MM.1S (cell line): ENCODE measurements around the gene PARD3.

Experiments used
- DNase-seq: peaks from one replicate; pipeline ENCODE4 v3.0.0-alpha.2; 2015
- H2AFZ ChIP-seq: fragments of 300-600 bp; sonication (generic); 2 replicates; pipeline ENCODE4 v1.6.0; 2016; ENCODE audit warnings: antibody characterized with exemption, low read length
- H3F3A ChIP-seq: fragments of 300-600 bp; sonication (generic); 2 replicates; pipeline ENCODE4 v1.6.1; 2016; ENCODE audit warnings: mild to moderate bottlenecking, antibody characterized with exemption, low read length, moderate library complexity, mixed read lengths; ENCODE audit not compliant: insufficient read depth
- H3K27ac ChIP-seq: fragments of 300-600 bp; sonication (generic); 2 replicates; pipeline ENCODE4 v1.5.1; 2016; ENCODE audit warnings: mild to moderate bottlenecking, low read length
- H3K27me3 ChIP-seq: fragments of 300-600 bp; sonication (generic); replicated peaks from 2 replicates; pipeline ENCODE4 v1.6.0; 2016; ENCODE audit warnings: low read length; ENCODE audit not compliant: insufficient read depth
- H3K36me3 ChIP-seq: fragments of 300-600 bp; sonication (generic); replicated peaks from 2 replicates; pipeline ENCODE4 v1.6.1; 2016; ENCODE audit warnings: mild to moderate bottlenecking, low read length, mixed read lengths; ENCODE audit not compliant: insufficient read depth
- H3K4me1 ChIP-seq: fragments of 300-600 bp; sonication (generic); 2 replicates; pipeline ENCODE4 v1.6.1; 2016; ENCODE audit warnings: low read length, mixed read lengths
- H3K4me2 ChIP-seq: fragments of 300-600 bp; sonication (generic); 2 replicates; pipeline ENCODE4 v1.6.0; 2016; ENCODE audit warnings: low read depth, low read length
- H3K4me3 ChIP-seq: fragments of 300-600 bp; sonication (generic); 2 replicates; pipeline ENCODE4 v1.5.1; 2016; ENCODE audit warnings: low read length, mixed read lengths
- H3K79me2 ChIP-seq: fragments of 300-600 bp; sonication (generic); 2 replicates; pipeline ENCODE4 v1.6.1; 2016; ENCODE audit warnings: mixed run types, low read length, mixed read lengths
- H3K9ac ChIP-seq: fragments of 300-600 bp; sonication (generic); 2 replicates; pipeline ENCODE4 v1.6.1; 2016; ENCODE audit warnings: low read length, mixed read lengths
- H3K9me2 ChIP-seq: fragments of 300-600 bp; sonication (generic); replicated peaks from 2 replicates; pipeline ENCODE4 v1.6.1; 2016; ENCODE audit warnings: mild to moderate bottlenecking, low read length, mixed read lengths; ENCODE audit not compliant: insufficient read depth
- H3K9me3 ChIP-seq: fragments of 300-600 bp; sonication (generic); replicated peaks from 2 replicates; pipeline ENCODE4 v1.6.1; 2016; ENCODE audit warnings: mild to moderate bottlenecking, low read length, mixed read lengths; ENCODE audit not compliant: insufficient read depth
- H4K20me1 ChIP-seq: fragments of 300-600 bp; sonication (generic); 2 replicates; pipeline ENCODE4 v1.6.1; 2016; ENCODE audit warnings: mild to moderate bottlenecking, low read length, moderate library complexity, mixed read lengths; ENCODE audit not compliant: insufficient read depth
- EZH2 ChIP-seq: fragments of 300-600 bp; sonication (generic); optimal IDR thresholded peaks from 2 replicates; pipeline ENCODE3; 2017; ENCODE audit warnings: low read depth, mild to moderate bottlenecking, antibody characterized with exemption, low read length, mixed read lengths
- EZH2phosphoT487 ChIP-seq: fragments of 300-600 bp; sonication (generic); IDR thresholded peaks from 2 replicates; pipeline ENCODE4 v1.6.1; 2018; ENCODE audit warnings: antibody characterized with exemption, low read length
- TF ChIP-seq, protein P1 (sequence below): fragments of 300-600 bp; sonication (generic); IDR thresholded peaks from 2 replicates; pipeline ENCODE4 v1.5.1; 2016; ENCODE audit warnings: antibody characterized with exemption, low read length, mixed read lengths

The PARD3 gene

DNA sequence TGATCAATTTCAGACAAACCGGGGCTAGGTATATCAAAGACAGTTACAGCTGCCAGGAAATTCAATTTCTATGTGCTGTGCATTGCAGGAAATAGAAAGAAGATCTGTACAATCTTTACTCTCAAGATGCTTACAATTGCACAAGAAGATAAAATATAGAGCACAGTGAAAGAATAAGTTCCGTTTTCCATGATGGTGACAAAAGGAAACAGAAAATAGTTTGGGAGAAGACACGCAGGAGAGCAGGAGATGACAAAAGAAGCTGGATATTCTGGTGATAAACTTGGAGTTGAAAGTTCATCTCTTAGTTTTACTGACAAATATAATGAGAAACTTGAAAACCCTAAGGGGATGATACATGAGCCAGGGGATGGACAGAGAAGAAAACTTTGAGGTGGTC lies 646.0 kb downstream of the PARD3 start:
- no peaks in the 10 kb centered on the region for H4K20me1 ChIP-seq
- H3K27me3 ChIP-seq, result no peaks in the 10 kb centered on the region
- H3K27ac ChIP-seq, result no peak overlapping the region
- H3K4me1 ChIP-seq, result no peaks in the 10 kb centered on the region
- H3K36me3 ChIP-seq, result no peaks in the 10 kb centered on the region; the same call in 1 of the 2 replicates
- H3K4me3 ChIP-seq, result no peak overlapping the region
- TF ChIP-seq, protein P1, sequence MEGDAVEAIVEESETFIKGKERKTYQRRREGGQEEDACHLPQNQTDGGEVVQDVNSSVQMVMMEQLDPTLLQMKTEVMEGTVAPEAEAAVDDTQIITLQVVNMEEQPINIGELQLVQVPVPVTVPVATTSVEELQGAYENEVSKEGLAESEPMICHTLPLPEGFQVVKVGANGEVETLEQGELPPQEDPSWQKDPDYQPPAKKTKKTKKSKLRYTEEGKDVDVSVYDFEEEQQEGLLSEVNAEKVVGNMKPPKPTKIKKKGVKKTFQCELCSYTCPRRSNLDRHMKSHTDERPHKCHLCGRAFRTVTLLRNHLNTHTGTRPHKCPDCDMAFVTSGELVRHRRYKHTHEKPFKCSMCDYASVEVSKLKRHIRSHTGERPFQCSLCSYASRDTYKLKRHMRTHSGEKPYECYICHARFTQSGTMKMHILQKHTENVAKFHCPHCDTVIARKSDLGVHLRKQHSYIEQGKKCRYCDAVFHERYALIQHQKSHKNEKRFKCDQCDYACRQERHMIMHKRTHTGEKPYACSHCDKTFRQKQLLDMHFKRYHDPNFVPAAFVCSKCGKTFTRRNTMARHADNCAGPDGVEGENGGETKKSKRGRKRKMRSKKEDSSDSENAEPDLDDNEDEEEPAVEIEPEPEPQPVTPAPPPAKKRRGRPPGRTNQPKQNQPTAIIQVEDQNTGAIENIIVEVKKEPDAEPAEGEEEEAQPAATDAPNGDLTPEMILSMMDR, result no peak
- TF ChIP-seq EZH2 (no peak), EZH2phosphoT487 (no peak)
- H3K4me2 ChIP-seq, result no peak overlapping the region
- no peaks in the 10 kb centered on the region for H3K9me2 ChIP-seq
- no peak overlapping the region for H2AFZ ChIP-seq
- no peak for DNase-seq
- no peaks in the 10 kb centered on the region for H3K9me3 ChIP-seq
- no peak overlapping the region for H3K9ac ChIP-seq
- H3F3A ChIP-seq, result no peaks in the 10 kb centered on the region
- no peaks in the 10 kb centered on the region for H3K79me2 ChIP-seq

DNA sequence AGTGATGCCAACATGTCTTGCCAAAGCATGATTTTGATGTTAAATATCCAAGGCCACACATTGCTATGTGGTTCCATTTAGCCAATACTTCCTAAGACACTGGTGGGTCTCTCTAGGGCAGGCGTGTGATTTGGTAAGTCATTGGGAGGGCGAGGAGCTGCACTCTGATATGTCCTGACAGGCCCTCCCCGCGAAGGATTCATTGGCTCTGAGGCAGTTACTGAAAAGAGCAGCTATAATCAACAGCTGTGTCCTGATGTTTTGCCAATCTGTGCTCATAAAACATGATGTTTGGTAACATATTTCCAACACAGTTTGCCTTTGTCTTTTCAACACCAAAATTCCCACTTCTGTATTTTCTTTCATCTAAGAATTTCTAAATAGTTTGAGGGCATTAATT lies 646.7 kb downstream of the PARD3 start:
- H3K9ac ChIP-seq, result no peak overlapping the region
- no peaks in the 10 kb centered on the region for H3K27me3 ChIP-seq
- H3K4me3 ChIP-seq, result no peak overlapping the region
- no peaks in the 10 kb centered on the region for H3K9me3 ChIP-seq
- no peak overlapping the region for H3K4me2 ChIP-seq
- H3F3A ChIP-seq, result no peaks in the 10 kb centered on the region
- no peak overlapping the region for H2AFZ ChIP-seq
- H3K36me3 ChIP-seq, result no peaks in the 10 kb centered on the region; the same call in 1 of the 2 replicates
- no peak for DNase-seq
- no peaks in the 10 kb centered on the region for H3K9me2 ChIP-seq
- H3K27ac ChIP-seq, result no peak overlapping the region
- H4K20me1 ChIP-seq, result no peaks in the 10 kb centered on the region
- TF ChIP-seq, protein P1, result no peak
- no peak for TF ChIP-seq EZH2
- no peak for TF ChIP-seq EZH2phosphoT487
- no peaks in the 10 kb centered on the region for H3K79me2 ChIP-seq
- no peaks in the 10 kb centered on the region for H3K4me1 ChIP-seq

DNA sequence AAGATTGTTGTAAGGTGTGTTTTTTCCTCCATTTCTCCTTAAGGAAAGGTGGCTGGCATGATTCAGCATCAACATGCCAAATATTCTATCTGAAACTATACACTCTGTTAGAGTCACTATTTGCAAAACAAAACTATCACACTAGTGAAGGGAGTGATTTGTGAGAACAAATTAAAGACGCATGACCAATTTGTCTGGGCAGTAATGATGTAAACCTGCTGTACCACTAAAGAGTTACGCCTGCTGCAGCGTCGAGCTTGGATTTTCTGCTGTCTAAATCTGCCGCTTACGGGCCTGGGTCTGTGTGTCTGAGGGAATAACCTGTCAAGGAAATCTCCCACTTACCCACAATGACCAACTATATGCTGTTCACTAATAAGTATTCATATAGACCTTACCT lies 648.3 kb downstream of the PARD3 start:
- Histone ChIP-seq H3K4me3 (no peak overlapping the region), H3K27ac (no peak overlapping the region), H3K9me3 (no peaks in the 10 kb centered on the region), H3K9ac (no peak overlapping the region), H3F3A (no peaks in the 10 kb centered on the region), H3K4me1 (no peaks in the 10 kb centered on the region), H3K79me2 (no peaks in the 10 kb centered on the region), H3K36me3 (no peaks in the 10 kb centered on the region; the same call in 1 of the 2 replicates), H3K4me2 (no peak overlapping the region), H3K27me3 (no peaks in the 10 kb centered on the region), H2AFZ (no peak overlapping the region), H3K9me2 (no peaks in the 10 kb centered on the region), H4K20me1 (no peaks in the 10 kb centered on the region)
- DNase-seq, result no peak
- TF ChIP-seq, protein P1, result no peak
- TF ChIP-seq EZH2phosphoT487 (no peak), EZH2 (no peak)
